K562 (cell line): ENCODE measurements around the gene TOX2. TPM values are rescaled to one million over a fixed set of nuclear protein-coding genes. Genes with fewer than 3 reads are reported as not detected.

Experiments used
- ATF7 ChIP-seq: fragments of 450-650 bp; IDR thresholded peaks from 2 replicates; pipeline ENCODE4 v1.7.1; 2014; ENCODE audit warnings: mild to moderate bottlenecking, moderate library complexity
- EP400 ChIP-seq: fragments of 450-650 bp; IDR thresholded peaks from 2 replicates; pipeline ENCODE4 v1.6.1; 2017; ENCODE audit warnings: antibody characterized with exemption, mild to moderate bottlenecking, moderate library complexity
- HDAC3 ChIP-seq: fragments of 450-650 bp; IDR thresholded peaks from 2 replicates; pipeline ENCODE4 v1.6.1; 2018; ENCODE audit warnings: borderline replicate concordance, mild to moderate bottlenecking, moderate library complexity; ENCODE audit not compliant: partially characterized antibody
- KHSRP ChIP-seq: fragments of 450-650 bp; IDR thresholded peaks from 2 replicates; pipeline ENCODE4 v1.6.1; 2017
- NCOA1 ChIP-seq: fragments of 450-650 bp; IDR thresholded peaks from 2 replicates; pipeline ENCODE4 v1.6.1; 2016; ENCODE audit warnings: low read depth
- SLC30A9 ChIP-seq: fragments of 250-450 bp; sonication (Bioruptor Pico); IDR thresholded peaks from 2 replicates; pipeline ENCODE4 v1.8.0; 2022; ENCODE audit warnings: mild to moderate bottlenecking, moderate library complexity
- SMAD2 ChIP-seq: fragments of 150-350 bp; IDR thresholded peaks from 2 replicates; pipeline ENCODE4 v1.6.1; 2014; ENCODE audit warnings: low read depth, mild to moderate bottlenecking, low read length
- XRCC4 ChIP-seq: IDR thresholded peaks from one replicate; pipeline ENCODE4 v1.6.1; 2011; ENCODE audit not compliant: insufficient read depth, insufficient read length; ENCODE audit errors: extremely low read depth
- ZKSCAN1 ChIP-seq: fragments of 150-350 bp; IDR thresholded peaks from 2 replicates; pipeline ENCODE4 v1.6.1; 2016; ENCODE audit warnings: low read depth, low read length
- polyA plus RNA-seq, 8 experiments: library from polyadenylated mRNA; depleted of rRNA in 4 of 8; stranded (reverse) in 5 of 8; unstranded in 3 of 8; fragments of >200 nt; fragmentation: Nextera tagmentation in 2 of 8; fragmentation: Illumina TruSeq in 1 of 8; extraction: Ambion mirVana in 2 of 8; extraction: Trizol in 1 of 8; gene quantifications; 2 replicates each; pipeline versions ENCODE4 v1.2.1 to v1.2.3, GENCODE V29; 2011 to 2014; ENCODE audit warnings: inconsistent platforms in 1 of 8, missing spikeins in 1 of 8
- total RNA-seq, 7 experiments: library from RNA; depleted of rRNA in 6 of 7; stranded (reverse); fragments of >200 nt in 6 of 7; fragmentation: Illumina TruSeq in 2 of 7; extraction: Trizol in 2 of 7; gene quantifications; 2 replicates each; pipeline versions ENCODE4 v1.2.1 to v1.2.3, GENCODE V29; 2011 to 2021; ENCODE audit warnings: low replicate concordance in 1 of 7
- TF ChIP-seq, protein P1 (sequence below): fragments of 450-650 bp; IDR thresholded peaks from 2 replicates; pipeline ENCODE4 v1.6.1; 2017; ENCODE audit warnings: antibody characterized with exemption, mild to moderate bottlenecking

The TOX2 gene
- total and polyA plus RNA-seq, 9 of the 15 experiments (the other 6 are each of a cell fraction or from before 2014, with no cell fraction given), result not detected

DNA sequence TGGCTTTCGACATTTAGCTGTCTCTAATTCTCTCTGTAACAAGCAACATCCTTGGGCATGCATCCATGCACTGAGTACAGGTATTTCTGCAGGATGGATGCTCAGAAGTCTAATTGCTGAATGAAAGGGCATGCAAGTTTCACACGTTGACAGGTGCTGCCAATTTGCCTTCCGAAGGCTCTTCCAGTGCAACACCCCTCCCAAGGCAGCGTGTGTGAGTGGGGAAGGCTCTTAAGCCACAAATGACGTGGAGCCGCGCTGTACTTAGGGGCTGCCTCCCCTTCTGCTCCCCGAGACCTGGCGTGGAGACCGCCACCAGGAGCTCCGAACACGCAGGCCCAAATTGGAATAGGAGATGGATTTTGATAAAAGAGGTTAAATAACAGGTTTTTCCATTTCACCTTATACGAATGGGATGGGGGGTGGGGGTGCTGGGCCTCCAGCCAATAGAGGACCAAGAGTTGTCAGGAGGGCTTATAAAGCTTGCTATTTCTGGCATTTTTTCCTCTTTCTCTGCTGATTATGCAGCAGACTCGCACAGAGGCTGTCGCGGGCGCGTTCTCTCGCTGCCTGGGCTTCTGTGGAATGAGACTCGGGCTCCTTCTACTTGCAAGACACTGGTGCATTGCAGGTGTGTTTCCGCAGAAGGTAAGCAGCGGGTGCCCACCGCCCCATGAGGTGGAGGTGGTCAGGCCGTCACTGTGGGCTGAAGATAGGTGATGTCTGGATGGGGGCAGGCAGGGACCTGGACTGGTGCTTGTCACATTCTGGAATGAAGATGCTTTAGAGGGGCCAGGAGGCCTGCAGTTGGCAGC, 30.9 kb downstream of the TOX2 start (continued):
- TF ChIP-seq, protein P1, sequence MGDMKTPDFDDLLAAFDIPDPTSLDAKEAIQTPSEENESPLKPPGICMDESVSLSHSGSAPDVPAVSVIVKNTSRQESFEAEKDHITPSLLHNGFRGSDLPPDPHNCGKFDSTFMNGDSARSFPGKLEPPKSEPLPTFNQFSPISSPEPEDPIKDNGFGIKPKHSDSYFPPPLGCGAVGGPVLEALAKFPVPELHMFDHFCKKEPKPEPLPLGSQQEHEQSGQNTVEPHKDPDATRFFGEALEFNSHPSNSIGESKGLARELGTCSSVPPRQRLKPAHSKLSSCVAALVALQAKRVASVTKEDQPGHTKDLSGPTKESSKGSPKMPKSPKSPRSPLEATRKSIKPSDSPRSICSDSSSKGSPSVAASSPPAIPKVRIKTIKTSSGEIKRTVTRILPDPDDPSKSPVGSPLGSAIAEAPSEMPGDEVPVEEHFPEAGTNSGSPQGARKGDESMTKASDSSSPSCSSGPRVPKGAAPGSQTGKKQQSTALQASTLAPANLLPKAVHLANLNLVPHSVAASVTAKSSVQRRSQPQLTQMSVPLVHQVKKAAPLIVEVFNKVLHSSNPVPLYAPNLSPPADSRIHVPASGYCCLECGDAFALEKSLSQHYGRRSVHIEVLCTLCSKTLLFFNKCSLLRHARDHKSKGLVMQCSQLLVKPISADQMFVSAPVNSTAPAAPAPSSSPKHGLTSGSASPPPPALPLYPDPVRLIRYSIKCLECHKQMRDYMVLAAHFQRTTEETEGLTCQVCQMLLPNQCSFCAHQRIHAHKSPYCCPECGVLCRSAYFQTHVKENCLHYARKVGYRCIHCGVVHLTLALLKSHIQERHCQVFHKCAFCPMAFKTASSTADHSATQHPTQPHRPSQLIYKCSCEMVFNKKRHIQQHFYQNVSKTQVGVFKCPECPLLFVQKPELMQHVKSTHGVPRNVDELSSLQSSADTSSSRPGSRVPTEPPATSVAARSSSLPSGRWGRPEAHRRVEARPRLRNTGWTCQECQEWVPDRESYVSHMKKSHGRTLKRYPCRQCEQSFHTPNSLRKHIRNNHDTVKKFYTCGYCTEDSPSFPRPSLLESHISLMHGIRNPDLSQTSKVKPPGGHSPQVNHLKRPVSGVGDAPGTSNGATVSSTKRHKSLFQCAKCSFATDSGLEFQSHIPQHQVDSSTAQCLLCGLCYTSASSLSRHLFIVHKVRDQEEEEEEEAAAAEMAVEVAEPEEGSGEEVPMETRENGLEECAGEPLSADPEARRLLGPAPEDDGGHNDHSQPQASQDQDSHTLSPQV, result no peak
- TF ChIP-seq SLC30A9 (CRISPR knock-in tag) (no peak), KHSRP (no peak), XRCC4 (no peak), ATF7 (no peak), HDAC3 (no peak), EP400 (no peak), SMAD2 (no peak), ZKSCAN1 (no peak), NCOA1 (no peak)
